Memory B cell (primary cell): ENCODE data around the gene CFHR3.
"Not testable (repeated sequence)": the region's sequence is repeated elsewhere in the genome, so short reads cannot be mapped to it uniquely, and the experiment has no call there.

Experiments
- ATAC-seq: fragments of 150-1000 bp; cut with Tn5 transposase; 2 replicates; pipeline ENCODE4 v1.10.0; 2021; ENCODE audit warnings: low read depth, mild to moderate bottlenecking, moderate library complexity
- DNase-seq, 2 donors: peaks; one replicate each; pipeline ENCODE4 v3.0.0; 2022; ENCODE audit warnings: low spot score in 2 of 2
- H3K27ac Mint-ChIP-seq: one replicate; pipeline ENCODE4 v1.8.0; 2022; ENCODE audit warnings: mild to moderate bottlenecking, moderate library complexity, mixed read lengths
- H3K27me3 Mint-ChIP-seq: one replicate; pipeline ENCODE4 v1.8.0; 2022; ENCODE audit warnings: mixed read lengths
- H3K36me3 Mint-ChIP-seq: one replicate; pipeline ENCODE4 v1.8.0; 2022; ENCODE audit warnings: mild to moderate bottlenecking, mixed read lengths
- H3K4me1 Mint-ChIP-seq: one replicate; pipeline ENCODE4 v1.8.0; 2022; ENCODE audit warnings: mixed read lengths
- H3K4me3 Mint-ChIP-seq: one replicate; pipeline ENCODE4 v1.8.0; 2022; ENCODE audit warnings: mild to moderate bottlenecking, moderate library complexity, mixed read lengths
- H3K9me3 Mint-ChIP-seq: one replicate; pipeline ENCODE4 v1.8.0; 2022; ENCODE audit warnings: mixed read lengths

The CFHR3 gene

DNA sequence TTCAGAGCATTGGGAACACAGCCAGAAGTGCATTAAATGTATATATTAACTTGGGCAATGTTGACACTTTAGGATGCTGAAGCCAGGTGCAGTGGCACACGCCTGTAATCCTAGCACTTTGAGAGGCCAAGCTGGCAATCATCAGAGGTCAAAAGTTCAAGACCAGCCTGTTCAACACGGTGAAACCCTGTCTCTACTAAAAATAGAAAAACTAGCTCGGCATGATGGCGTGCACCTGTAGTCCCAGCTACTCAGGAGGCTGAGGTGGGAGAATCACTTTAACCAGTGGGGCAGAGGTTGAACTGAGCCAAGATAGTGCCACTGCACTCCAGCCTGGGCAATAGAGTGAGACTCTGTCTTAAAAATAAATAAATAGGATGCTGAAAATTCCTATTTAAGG lies 19.5 kb downstream of the CFHR3 start:
- DNase-seq, H3K4me3 Mint-ChIP-seq, H3K27ac Mint-ChIP-seq, H3K4me1 Mint-ChIP-seq, H3K36me3 Mint-ChIP-seq, H3K27me3 Mint-ChIP-seq, ATAC-seq, H3K9me3 Mint-ChIP-seq: not testable (repeated sequence)

DNA sequence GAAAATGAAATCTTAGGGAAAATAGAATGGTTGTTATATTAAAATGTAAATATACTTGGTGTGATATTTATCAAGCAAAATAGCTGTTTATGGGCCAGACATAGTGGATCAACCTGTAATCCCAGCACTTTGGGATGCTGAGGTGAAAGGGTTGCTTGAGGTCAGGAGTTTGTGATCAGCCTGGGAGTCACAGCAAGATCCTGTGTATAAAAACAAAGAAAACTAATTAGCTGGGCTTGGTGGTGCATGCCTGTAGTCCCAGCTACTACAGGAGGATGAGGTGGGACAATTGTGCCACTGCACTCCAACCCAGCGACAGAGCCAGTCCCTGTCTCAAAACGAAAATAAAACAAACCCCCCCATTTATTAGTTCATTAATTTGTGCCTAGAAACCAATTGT lies 23.3 kb downstream of the CFHR3 start:
- no peak overlapping the region for H3K27ac Mint-ChIP-seq
- no peak for DNase-seq
- no peaks in the 10 kb centered on the region for H3K4me1 Mint-ChIP-seq
- H3K36me3 Mint-ChIP-seq: no peaks in the 10 kb centered on the region
- peaks cover 4% of the 10 kb centered on the region for H3K9me3 Mint-ChIP-seq
- no peaks in the 10 kb centered on the region for H3K27me3 Mint-ChIP-seq
- no peak for ATAC-seq
- no peak overlapping the region for H3K4me3 Mint-ChIP-seq

GRCh38 chr1:196801920-196802319 lies 27.3 kb downstream of the CFHR3 start:
- not testable (repeated sequence) for DNase-seq, ATAC-seq, H3K36me3 Mint-ChIP-seq, H3K27ac Mint-ChIP-seq, H3K4me1 Mint-ChIP-seq, H3K9me3 Mint-ChIP-seq, H3K4me3 Mint-ChIP-seq, H3K27me3 Mint-ChIP-seq

GRCh38 chr1:196808529-196809235 lies 34.0 kb downstream of the CFHR3 start:
- Mint-ChIP-seq H3K4me3 (no peak overlapping the region), H3K27ac (no peak overlapping the region), H3K36me3 (no peaks in the 10 kb centered on the region), H3K4me1 (no peaks in the 10 kb centered on the region), H3K27me3 (no peaks in the 10 kb centered on the region), H3K9me3 (peaks cover 1% of the 10 kb centered on the region)
- ATAC-seq (no peak), DNase-seq (no peak)

- not testable (repeated sequence) for DNase-seq, H3K36me3 Mint-ChIP-seq, H3K9me3 Mint-ChIP-seq, H3K27me3 Mint-ChIP-seq, ATAC-seq, H3K4me1 Mint-ChIP-seq, H3K4me3 Mint-ChIP-seq, H3K27ac Mint-ChIP-seq
Measured at GRCh38 chr1:196817442-196817841, 42.8 kb downstream of the CFHR3 start.

DNA sequence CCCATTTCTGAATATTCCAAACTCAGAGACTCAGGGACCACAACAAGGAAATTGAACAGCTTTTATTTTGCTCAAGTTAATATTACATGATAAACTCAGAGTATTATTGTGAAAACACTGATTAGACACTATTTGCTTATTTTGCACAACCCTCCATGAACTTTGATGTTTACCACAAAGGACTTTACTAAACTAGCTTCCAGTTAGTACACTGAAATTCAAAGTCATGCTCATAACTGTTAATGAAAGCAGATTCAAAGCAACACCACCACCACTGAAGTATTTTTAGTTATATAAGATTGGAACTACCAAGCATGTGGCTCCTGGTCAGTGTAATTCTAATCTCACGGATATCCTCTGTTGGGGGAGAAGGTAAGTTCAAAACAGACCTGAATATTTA lies 44.9 kb downstream of the CFHR3 start, which contains the start of gene CFHR1:
TSS of gene CFHR1 (plus strand) at position 201 of the 400 bp plus-strand sequence. CDS start at position 315, 114 bp downstream.
- not testable (repeated sequence) for H3K27ac Mint-ChIP-seq, H3K36me3 Mint-ChIP-seq, H3K4me3 Mint-ChIP-seq, H3K4me1 Mint-ChIP-seq, H3K9me3 Mint-ChIP-seq, DNase-seq, H3K27me3 Mint-ChIP-seq, ATAC-seq

DNA sequence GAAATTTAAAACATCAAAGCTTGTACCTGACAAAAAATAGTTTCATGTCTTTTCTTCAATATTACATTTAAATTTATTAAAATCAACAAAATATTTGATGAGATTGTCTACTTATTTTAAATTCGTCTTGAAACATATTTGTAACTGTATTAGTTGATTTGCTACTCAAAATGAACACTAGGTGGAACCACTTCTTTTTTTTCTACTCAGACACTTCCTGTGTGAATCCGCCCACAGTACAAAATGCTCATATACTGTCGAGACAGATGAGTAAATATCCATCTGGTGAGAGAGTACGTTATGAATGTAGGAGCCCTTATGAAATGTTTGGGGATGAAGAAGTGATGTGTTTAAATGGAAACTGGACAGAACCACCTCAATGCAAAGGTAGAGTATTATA lies 53.2 kb downstream of the CFHR3 start:
- not testable (repeated sequence) for H3K36me3 Mint-ChIP-seq, DNase-seq, H3K27ac Mint-ChIP-seq, H3K27me3 Mint-ChIP-seq, H3K4me1 Mint-ChIP-seq, H3K4me3 Mint-ChIP-seq, H3K9me3 Mint-ChIP-seq, ATAC-seq
